GM19043 (cell line): Measurements from ENCODE around the gene LMX1B.
"Not testable (repeated sequence)": the region's sequence is repeated elsewhere in the genome, so short reads cannot be mapped to it uniquely, and the experiment has no call there.

Experiments
- ATAC-seq: cut with Tn5 transposase; IDR thresholded peaks from one replicate; pipeline ENCODE4 v1.9.1; 2021; ENCODE audit warnings: low read depth; ENCODE audit not compliant: unreplicated experiment

Gene LMX1B

GRCh38 chr9:126725485-126725884 is 111.8 kb downstream of the LMX1B start:
- ATAC-seq = not testable (repeated sequence)

GRCh38 chr9:126728210-126728609 is 114.5 kb downstream of the LMX1B start:
- not testable (repeated sequence) for ATAC-seq

DNA sequence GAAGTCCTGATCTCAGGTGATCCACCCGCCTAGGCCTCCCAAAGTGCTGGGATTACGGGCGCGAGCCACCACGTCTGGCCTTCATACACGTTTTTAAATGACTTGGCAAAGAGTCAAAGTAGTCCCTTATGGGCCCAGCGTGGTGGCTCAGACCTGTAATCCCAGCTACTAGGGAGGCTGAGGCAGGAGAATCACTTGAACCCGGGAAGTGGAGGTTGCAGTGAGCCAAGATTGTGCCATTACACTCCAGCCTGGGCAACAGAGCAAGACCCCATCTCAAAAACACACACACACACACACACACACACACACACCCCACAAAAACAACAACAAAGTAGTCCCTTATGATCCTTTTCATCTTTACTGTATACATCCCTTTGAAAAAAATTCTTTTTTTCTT is 116.9 kb downstream of the LMX1B start:
- not testable (repeated sequence) for ATAC-seq

- ATAC-seq = no peak
Measured at GRCh38 chr9:126733005-126733404, 119.3 kb downstream of the LMX1B start.

GRCh38 chr9:126734877-126735276 is 121.1 kb downstream of the LMX1B start:
- ATAC-seq = no peak

DNA sequence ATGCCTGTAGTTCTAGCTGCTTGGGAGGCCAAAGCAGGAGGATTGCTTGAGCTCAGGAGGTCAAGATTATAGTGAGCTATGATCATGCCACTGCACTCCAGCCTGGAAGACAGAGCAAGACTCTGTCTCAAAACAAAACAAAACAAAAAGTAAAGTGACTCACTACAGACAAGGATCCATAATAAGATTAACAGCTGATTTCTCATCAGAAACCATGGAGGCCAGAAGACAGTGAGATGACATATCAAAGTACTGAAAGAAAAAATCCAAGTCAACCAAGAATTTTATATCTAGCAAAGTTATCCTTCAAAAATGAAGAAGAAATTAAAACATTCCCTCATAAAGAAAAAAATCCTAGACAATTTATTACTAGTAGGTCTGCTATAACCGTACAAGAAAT is 121.8 kb downstream of the LMX1B start:
- ATAC-seq = no peak

DNA sequence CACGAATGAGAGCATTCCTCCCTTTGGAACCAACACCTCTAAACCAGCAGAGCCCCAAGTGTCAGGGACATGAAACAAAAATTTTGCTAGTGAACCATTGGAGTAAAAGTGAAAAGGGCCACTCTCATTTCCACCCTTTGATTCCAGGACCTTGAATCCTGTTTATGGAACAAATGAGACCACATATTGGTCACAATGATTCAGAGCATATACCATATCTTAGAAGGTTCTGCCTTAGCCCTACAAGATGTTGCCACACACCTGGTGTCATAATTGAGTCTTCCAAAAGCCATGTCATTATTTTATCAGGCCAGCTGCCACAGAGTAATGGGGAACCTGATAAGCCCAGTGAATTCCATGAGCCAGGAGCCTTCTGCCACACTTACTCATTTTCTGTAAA is 124.8 kb downstream of the LMX1B start:
- ATAC-seq = no peak

DNA sequence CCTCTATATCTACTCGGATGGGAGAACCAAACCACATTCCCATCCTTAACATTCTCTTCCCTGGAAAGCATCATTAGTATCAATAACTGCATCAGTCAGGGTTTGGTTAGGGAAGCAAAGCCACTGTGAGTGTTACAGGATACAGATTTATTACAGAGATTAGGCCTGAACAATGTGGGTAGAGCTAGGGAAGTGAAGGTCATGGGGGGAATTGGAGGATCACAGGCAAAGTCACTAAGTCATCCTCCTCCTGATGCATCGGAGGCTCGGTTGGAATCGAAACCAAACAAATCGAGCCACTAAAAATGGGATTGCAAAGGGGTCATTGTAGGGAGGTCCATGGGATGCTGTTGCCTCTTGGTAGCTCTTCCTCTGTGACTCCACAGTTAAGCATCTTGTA is 129.3 kb downstream of the LMX1B start:
- ATAC-seq = no peak

GRCh38 chr9:126745574-126746411 is 132.1 kb downstream of the LMX1B start:
- ATAC-seq = no peak
